Measurements from ENCODE around the gene ELF2.

ELF2 gene

DNA sequence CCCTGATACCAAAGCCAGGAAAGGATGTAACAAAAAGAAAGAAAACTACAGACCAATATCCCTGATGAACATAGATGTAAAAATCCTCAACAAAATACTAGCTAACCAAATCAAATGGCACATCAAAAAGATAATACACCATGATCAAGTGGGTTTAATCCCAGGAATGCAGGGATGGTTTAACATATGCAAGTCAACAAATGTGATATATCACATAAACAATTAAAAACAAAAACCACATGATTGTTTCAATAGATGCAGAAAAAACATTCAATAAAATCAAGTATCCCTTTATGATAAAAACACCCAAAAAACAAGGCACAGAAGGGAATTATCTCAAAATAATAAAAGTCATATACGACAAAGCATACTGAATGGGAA, 31.5 kb downstream of the ELF2 start:
- TF ChIP-seq YY1 (IDR thresholded peaks at IDR 0.05; ENCODE audit: low read depth) = no peak
- TF ChIP-seq TEAD4 (IDR thresholded peaks at IDR 0.05) = no peak
- no peak for TF ChIP-seq CEBPB (IDR thresholded peaks at IDR 0.05)
- TF ChIP-seq CREB1 (IDR thresholded peaks at IDR 0.05; ENCODE audit: low read depth) = no peak
- TF ChIP-seq NFIC (IDR thresholded peaks at IDR 0.05) = no peak
- no peak for TF ChIP-seq FOXM1 (IDR thresholded peaks at IDR 0.05; ENCODE audit: borderline replicate concordance, low read depth)
- TF ChIP-seq, protein P1, sequence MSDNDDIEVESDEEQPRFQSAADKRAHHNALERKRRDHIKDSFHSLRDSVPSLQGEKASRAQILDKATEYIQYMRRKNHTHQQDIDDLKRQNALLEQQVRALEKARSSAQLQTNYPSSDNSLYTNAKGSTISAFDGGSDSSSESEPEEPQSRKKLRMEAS (IDR thresholded peaks at IDR 0.05) = no peak
- TF ChIP-seq EP300 (IDR thresholded peaks at IDR 0.05; ENCODE audit: borderline replicate concordance) = no peak

DNA sequence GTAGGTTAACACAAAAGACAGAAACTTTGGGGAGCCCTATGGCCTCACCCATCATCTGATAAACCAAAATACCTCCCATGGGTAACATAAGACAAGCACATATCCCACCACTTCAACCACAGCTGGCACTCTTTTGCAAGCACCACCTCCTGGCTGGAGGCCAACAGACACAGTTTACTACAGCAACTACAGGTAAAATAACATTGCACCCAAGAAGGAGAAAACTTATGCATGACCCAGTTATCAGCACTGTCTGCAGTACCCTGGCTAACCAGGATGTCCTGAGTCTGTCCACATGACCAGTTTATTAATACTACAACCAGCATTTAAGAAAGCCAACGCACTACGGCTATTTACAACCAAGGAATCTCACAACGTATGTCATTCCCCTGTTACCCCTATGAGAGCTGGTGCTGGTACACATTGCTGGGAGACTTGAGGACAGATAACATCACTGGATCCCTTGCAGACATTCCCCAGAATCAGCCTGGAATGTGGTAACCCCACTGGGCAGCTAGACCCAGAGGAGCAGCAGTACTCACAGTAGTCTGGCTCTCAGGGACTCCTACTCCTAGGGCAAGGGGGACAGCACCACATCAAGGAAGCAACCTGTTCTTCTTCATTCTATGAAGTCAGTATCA, 32.0 kb downstream of the ELF2 start:
- TF ChIP-seq TAF1 (IDR thresholded peaks at IDR 0.05; ENCODE audit: low read depth) (no peak), NFIC (IDR thresholded peaks at IDR 0.05) (peak; percentile 53)
- TF ChIP-seq, protein P1 (IDR thresholded peaks at IDR 0.05) = no peak

- TF ChIP-seq, protein P1 (IDR thresholded peaks at IDR 0.05) = no peak
- TF ChIP-seq REST (IDR thresholded peaks at IDR 0.05; ENCODE audit: low read depth) = no peak
- TF ChIP-seq TCF12 (IDR thresholded peaks at IDR 0.05; ENCODE audit: low read depth) = no peak
- TF ChIP-seq TAF1 (IDR thresholded peaks at IDR 0.05; ENCODE audit: low read depth) = no peak
- no peak for TF ChIP-seq EGR1 (IDR thresholded peaks at IDR 0.05)
- no peak for TF ChIP-seq FOXM1 (IDR thresholded peaks at IDR 0.05; ENCODE audit: borderline replicate concordance, low read depth)
- no peak for TF ChIP-seq CEBPB (IDR thresholded peaks at IDR 0.05)
- no peak for TF ChIP-seq NFIC (IDR thresholded peaks at IDR 0.05)
Measured at GRCh38 chr4:139144161-139144859, 32.7 kb downstream of the ELF2 start.

GRCh38 chr4:139142980-139143379, 34.0 kb downstream of the ELF2 start:
- TF ChIP-seq NFIC (IDR thresholded peaks at IDR 0.05) = no peak
- TF ChIP-seq, protein P1 (IDR thresholded peaks at IDR 0.05) = no peak
- no peak for TF ChIP-seq EP300 (IDR thresholded peaks at IDR 0.05; ENCODE audit: borderline replicate concordance)
- no peak for TF ChIP-seq EGR1 (IDR thresholded peaks at IDR 0.05)
- TF ChIP-seq FOXM1 (IDR thresholded peaks at IDR 0.05; ENCODE audit: borderline replicate concordance, low read depth) = no peak
- TF ChIP-seq CREB1 (IDR thresholded peaks at IDR 0.05; ENCODE audit: low read depth) = no peak
- TF ChIP-seq USF1 (IDR thresholded peaks at IDR 0.05) = no peak
- no peak for TF ChIP-seq TCF12 (IDR thresholded peaks at IDR 0.05; ENCODE audit: low read depth)
- TF ChIP-seq RAD21 (IDR thresholded peaks at IDR 0.05; ENCODE audit: low read depth) = no peak
- TF ChIP-seq REST (IDR thresholded peaks at IDR 0.05; ENCODE audit: low read depth) = no peak
- no peak for TF ChIP-seq YY1 (IDR thresholded peaks at IDR 0.05; ENCODE audit: low read depth)
- TF ChIP-seq CEBPB (IDR thresholded peaks at IDR 0.05) = no peak
- TF ChIP-seq TAF1 (IDR thresholded peaks at IDR 0.05; ENCODE audit: low read depth) = no peak
- TF ChIP-seq TEAD4 (IDR thresholded peaks at IDR 0.05) = no peak
- no peak for TF ChIP-seq ZBTB7A (IDR thresholded peaks at IDR 0.05; ENCODE audit: low read depth)

DNA sequence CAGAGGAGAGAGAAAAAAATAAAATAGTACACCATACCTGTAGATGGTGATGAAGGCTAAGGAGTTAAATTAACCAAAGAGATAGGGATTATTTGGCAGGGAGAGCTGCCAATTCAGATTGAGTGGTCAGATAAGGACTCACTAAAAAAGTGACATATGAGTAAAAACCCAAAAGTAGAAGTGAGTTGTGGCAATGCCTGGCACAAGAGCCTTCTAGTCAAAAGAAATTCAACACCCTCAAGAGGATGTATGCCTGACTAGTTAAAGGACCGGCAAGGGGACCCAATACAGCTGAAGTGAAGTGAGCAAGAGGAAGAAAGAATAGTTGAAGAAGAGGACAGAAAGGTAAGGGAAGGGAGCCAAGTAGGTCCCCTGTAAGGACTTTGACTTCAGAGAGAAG, 34.9 kb downstream of the ELF2 start:
- TF ChIP-seq EGR1 (IDR thresholded peaks at IDR 0.05) = no peak
- no peak for TF ChIP-seq USF1 (IDR thresholded peaks at IDR 0.05)
- TF ChIP-seq ZBTB7A (IDR thresholded peaks at IDR 0.05; ENCODE audit: low read depth) = no peak
- TF ChIP-seq FOXM1 (IDR thresholded peaks at IDR 0.05; ENCODE audit: borderline replicate concordance, low read depth) = no peak
- TF ChIP-seq TAF1 (IDR thresholded peaks at IDR 0.05; ENCODE audit: low read depth) = no peak
- no peak for TF ChIP-seq REST (IDR thresholded peaks at IDR 0.05; ENCODE audit: low read depth)
- TF ChIP-seq CREB1 (IDR thresholded peaks at IDR 0.05; ENCODE audit: low read depth) = no peak
- TF ChIP-seq TEAD4 (IDR thresholded peaks at IDR 0.05) = no peak
- TF ChIP-seq EP300 (IDR thresholded peaks at IDR 0.05; ENCODE audit: borderline replicate concordance) = no peak
- TF ChIP-seq NFIC (IDR thresholded peaks at IDR 0.05) = no peak
- no peak for TF ChIP-seq RAD21 (IDR thresholded peaks at IDR 0.05; ENCODE audit: low read depth)
- TF ChIP-seq, protein P1 (IDR thresholded peaks at IDR 0.05) = no peak
- TF ChIP-seq YY1 (IDR thresholded peaks at IDR 0.05; ENCODE audit: low read depth) = no peak
- no peak for TF ChIP-seq TCF12 (IDR thresholded peaks at IDR 0.05; ENCODE audit: low read depth)

All from Ishikawa (cell line).